ENCODE measurements around the gene PDE6C.

The PDE6C gene

GRCh38 chr10:93612311-93612710 is at the start of gene PDE6C:
Gene PDE6C (plus strand): TSS chr10:93612537. CDS start chr10:93612726, 189 bp downstream.
- no peak for ATAC-seq
- DNase-seq: no peak

GRCh38 chr10:93565446-93565845 is 46.9 kb upstream of the PDE6C start:
- ATAC-seq (no peak), DNase-seq (no peak)

- no peak for DNase-seq
- peak; percentile 12 for ATAC-seq
Measured at GRCh38 chr10:93566435-93567276, 45.7 kb upstream of the PDE6C start, which contains the start of gene FFAR4. Gene FFAR4 (plus strand): TSS chr10:93566665. CDS start chr10:93566721, 56 bp downstream.

- no peak for ATAC-seq
- DNase-seq: no peak
Measured at GRCh38 chr10:93567277-93568104, 44.8 kb upstream of the PDE6C start.

DNA sequence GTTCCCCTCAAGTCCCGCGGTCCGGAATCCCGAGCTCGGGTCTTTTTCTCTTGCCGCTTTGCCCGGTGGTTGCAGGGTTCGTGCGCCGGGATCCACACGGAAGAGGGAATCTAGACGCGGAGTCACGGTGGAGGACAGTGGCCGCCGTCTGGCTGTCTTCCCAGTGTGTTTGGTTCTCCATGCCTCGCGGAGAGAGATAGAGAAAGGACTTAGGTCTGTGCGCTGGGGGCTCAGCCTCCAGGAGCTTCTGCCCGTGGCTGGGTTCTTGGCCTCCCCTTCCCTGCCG is 44.3 kb upstream of the PDE6C start:
- ATAC-seq (no peak), DNase-seq (no peak)

DNA sequence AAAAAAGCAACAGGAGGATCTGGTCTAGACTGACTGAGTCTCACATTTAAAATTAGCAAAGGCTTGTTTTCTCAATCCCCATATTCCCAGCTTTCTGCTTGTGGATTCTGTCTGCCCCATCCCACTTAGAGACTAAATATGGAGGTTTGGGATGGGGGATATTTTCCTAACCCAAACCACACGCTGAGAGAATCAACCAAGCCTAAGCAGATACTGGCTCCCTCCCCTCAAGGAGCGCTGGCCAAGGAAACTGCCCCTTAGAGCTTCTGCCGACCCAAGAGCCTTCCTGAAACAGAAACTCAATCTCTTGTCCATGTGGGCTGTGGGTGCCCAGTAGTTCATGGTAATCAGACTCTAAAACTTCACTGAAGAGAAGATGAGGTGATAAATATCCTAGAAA is 42.0 kb upstream of the PDE6C start:
- ATAC-seq (no peak), DNase-seq (no peak)

DNA sequence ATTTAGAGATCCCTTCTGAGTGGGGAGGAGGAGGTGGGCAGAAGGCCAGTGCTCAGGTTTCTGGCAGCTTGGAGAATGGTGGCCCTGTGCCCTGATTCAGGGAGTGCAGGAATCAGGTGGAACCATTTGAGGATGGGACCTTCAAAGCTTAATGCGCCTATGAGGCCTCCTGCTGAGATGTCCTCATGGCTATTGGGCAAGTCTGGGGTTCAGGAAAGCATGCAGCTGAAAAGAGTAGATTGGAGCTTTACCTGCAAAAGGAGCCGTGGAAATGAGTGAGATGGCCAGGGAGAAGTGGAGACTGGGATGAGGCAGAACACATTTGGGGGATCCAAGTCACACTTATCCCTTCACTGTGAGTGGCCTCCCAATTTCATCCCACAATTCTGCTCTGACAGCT is 39.7 kb upstream of the PDE6C start:
- ATAC-seq (no peak), DNase-seq (no peak)

GRCh38 chr10:93573051-93573909 is 39.1 kb upstream of the PDE6C start:
- ATAC-seq: no peak
- no peak for DNase-seq

GRCh38 chr10:93573924-93574323 is 38.4 kb upstream of the PDE6C start:
- DNase-seq: no peak
- no peak for ATAC-seq

DNA sequence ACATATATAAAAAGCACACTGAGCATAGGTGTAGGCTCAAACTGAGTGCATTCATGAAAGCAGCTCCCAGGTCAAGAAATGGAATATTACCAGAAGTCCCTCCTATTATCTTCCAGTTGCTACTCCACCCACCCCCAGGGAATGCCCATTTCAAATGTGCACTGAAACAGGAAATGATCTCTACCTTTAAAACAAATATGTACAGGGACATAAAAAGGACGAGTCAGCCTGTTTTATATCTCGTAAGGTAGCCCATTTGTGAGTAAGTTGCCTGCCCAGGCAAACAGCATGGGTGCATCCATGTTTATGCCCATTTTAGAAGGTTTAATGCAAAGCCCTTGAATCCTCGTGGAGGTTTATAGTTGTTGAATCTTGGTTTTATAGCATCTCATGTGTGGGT is 35.4 kb upstream of the PDE6C start:
- DNase-seq (no peak), ATAC-seq (no peak)

- ATAC-seq: no peak
- DNase-seq: no peak
Measured at GRCh38 chr10:93577565-93577964, 34.8 kb upstream of the PDE6C start.

DNA sequence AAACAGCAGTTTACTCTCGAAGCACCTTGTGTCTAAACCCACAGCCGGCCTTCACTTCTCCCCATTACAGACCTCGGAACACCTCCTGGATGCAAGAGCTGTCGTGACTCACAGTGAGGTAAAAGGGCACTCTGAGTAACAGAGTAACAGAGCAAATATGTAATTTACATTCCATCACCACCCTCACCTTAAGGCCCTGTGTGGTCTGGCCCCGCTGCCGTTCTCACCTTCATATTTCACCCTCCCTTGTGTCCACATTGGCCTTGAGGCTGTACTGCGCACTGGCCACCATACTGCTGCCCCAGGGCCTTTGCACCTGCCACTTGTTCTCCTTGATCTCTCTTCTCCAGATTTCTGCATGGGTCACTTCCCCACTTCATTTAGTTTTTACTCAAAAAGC is 33.2 kb upstream of the PDE6C start:
- ATAC-seq (no peak), DNase-seq (no peak)

DNA sequence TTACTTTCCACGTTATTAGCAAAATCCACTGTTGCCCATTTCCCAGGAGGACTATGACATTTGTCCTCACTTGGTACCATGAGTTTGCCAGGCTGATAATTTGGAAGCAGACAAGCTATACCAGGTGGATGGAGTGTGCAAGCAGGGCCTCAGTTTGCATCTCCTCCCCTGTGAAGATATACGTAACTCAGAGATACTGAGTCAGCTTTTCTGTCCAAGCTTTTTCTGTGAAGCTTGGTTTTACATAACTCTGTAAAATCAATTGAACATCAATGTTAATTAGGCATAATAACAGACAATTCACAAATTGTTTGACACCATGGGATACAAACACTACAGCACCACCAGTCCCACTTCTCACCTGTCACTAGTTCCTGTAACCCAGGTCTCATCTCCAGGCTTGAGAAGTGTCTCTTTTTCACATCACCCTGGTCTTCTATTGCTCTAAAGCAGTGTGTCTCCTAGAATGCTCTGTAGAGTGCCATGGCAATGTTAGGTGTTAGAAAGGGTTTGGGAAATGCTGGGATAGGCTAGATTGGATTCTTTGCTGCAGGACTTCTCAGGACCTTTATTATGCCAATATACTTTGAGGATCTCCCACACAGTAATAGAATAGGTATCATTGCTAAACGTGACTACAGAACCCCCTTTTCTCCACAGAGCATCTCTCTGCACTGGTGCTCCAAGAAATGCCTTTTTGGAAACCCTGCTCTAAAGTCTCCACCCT is 32.2 kb upstream of the PDE6C start:
- no peak for ATAC-seq
- DNase-seq: no peak

DNA sequence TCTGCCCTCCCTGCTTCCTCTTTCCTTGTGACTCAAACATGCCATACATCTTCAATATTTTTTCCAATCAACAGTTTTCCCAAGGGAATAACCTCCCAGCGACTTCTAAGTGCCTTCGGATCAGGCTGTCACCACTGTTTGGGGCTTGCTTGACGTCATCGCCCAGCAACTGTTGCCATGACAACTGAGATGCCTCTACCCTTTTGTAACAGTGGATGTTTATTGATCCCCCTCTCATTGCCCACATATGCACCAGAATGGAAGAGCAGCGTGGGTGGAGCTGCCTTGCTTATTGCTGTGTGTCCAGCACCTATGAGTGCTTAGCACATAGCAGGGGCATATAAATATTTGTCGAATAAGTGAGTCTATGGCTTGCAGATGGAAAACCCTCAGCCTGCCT is 31.5 kb upstream of the PDE6C start:
- ATAC-seq (no peak), DNase-seq (no peak)

- no peak for DNase-seq
- no peak for ATAC-seq
Measured at GRCh38 chr10:93584445-93584844, 27.9 kb upstream of the PDE6C start.

GRCh38 chr10:93589648-93590562 is 22.4 kb upstream of the PDE6C start:
- ATAC-seq: no peak

GRCh38 chr10:93590638-93591037 is 21.7 kb upstream of the PDE6C start:
- ATAC-seq (no peak), DNase-seq (no peak)

More at GRCh38 chr10:93589648-93590562, 22.4 kb upstream of the PDE6C start:
- DNase-seq: no peak

GRCh38 chr10:93591065-93591808 is 21.1 kb upstream of the PDE6C start:
- ATAC-seq (no peak), DNase-seq (no peak)

- DNase-seq (no peak), ATAC-seq (no peak)
Measured at GRCh38 chr10:93593254-93593653, 19.1 kb upstream of the PDE6C start.

GRCh38 chr10:93593749-93594148 is 18.6 kb upstream of the PDE6C start:
- no peak for ATAC-seq
- DNase-seq: no peak
